SK-N-SH (cell line): ENCODE measurements around the gene TSPAN4. TPM values are rescaled to one million over a fixed set of nuclear protein-coding genes. Genes with fewer than 3 reads are reported as not detected.
A peak's percentile ranks its signal among the peaks of the same experiment; 100 is the strongest.

Source experiments
- CTCF ChIA-PET: fragments of 300-600, 350-600 bp; formaldehyde crosslinking; extraction: SDS; loops from one replicate; lab custom pipeline; 2021; lab: Yijun Ruan, JAX
- POLR2A ChIA-PET: fragments of 350-600 bp; sonication (Branson Sonifier 250); formaldehyde crosslinking; extraction: SDS; loops from one replicate; lab custom pipeline; 2020; ENCODE audit warnings: antibody characterized with exemption, inconsistent platforms; lab: Yijun Ruan, JAX
- DNase-seq: peaks from one replicate; pipeline ENCODE4 v3.0.0; 2012
- H2AFZ ChIP-seq: fragments of 200-600 bp; sonication (generic); 2 replicates; pipeline ENCODE4 v1.8.1; 2016; ENCODE audit warnings: antibody characterized with exemption, mild to moderate bottlenecking, low read depth
- H3F3A ChIP-seq: fragments of 200-600 bp; sonication (generic); replicated peaks from 2 replicates; pipeline ENCODE3; 2016; ENCODE audit warnings: antibody characterized with exemption, mild to moderate bottlenecking; ENCODE audit not compliant: insufficient read depth
- H3K27ac ChIP-seq, 2 experiments: fragments of 200-500 bp in 1 of 2; fragments of 200-600 bp in 1 of 2; sonication (Bioruptor generic) in 1 of 2; sonication (generic), shearing (Covaris generic) in 1 of 2; 2 replicates each; pipeline versions ENCODE4 v1.5.1 to v1.6.1; 2014 to 2016; ENCODE audit warnings: low read depth in 2 of 2, inconsistent platforms in 1 of 2, low read length in 1 of 2, mild to moderate bottlenecking in 1 of 2, mixed read lengths in 1 of 2
- H3K27me3 ChIP-seq: fragments of 200-600 bp; sonication (generic), shearing (Covaris generic); 2 replicates; pipeline ENCODE4 v1.6.1; 2016; ENCODE audit warnings: mixed run types; ENCODE audit not compliant: insufficient read depth
- H3K36me3 ChIP-seq, 2 experiments: fragments of 200-500 bp in 1 of 2; fragments of 200-600 bp in 1 of 2; sonication (Bioruptor generic) in 1 of 2; sonication (generic) in 1 of 2; replicated peaks in 1 of 2; 2 replicates each; pipeline versions ENCODE3 to v1.5.1; 2014 to 2016; ENCODE audit warnings: low read length in 1 of 2, mild to moderate bottlenecking in 1 of 2; ENCODE audit not compliant: insufficient read depth in 2 of 2, control insufficient read depth in 1 of 2
- H3K4me1 ChIP-seq, 2 experiments: fragments of 200-500 bp in 1 of 2; fragments of 200-600 bp in 1 of 2; sonication (Bioruptor generic) in 1 of 2; sonication (generic), shearing (Covaris generic) in 1 of 2; 2 replicates each; pipeline versions ENCODE4 v1.5.1 to v1.6.1; 2014 to 2016; ENCODE audit warnings: low read depth in 1 of 2, low read length in 1 of 2, mixed run types in 1 of 2; ENCODE audit not compliant: insufficient read depth in 2 of 2, control insufficient read depth in 1 of 2
- H3K4me2 ChIP-seq: fragments of 200-600 bp; sonication (generic), shearing (Covaris generic); 2 replicates; pipeline ENCODE4 v1.6.1; 2017; ENCODE audit warnings: mixed run types
- H3K4me3 ChIP-seq, 2 experiments: fragments of 200-500 bp in 1 of 2; fragments of 200-600 bp in 1 of 2; sonication (Bioruptor generic) in 1 of 2; sonication (generic), shearing (Covaris generic) in 1 of 2; 2 replicates each; pipeline versions ENCODE4 v1.5.1 to v1.8.1; 2014 to 2016; ENCODE audit warnings: low read depth in 2 of 2, inconsistent platforms in 1 of 2, low read length in 1 of 2, mild to moderate bottlenecking in 1 of 2, mixed read lengths in 1 of 2, moderate library complexity in 1 of 2
- H3K79me2 ChIP-seq: fragments of 200-600 bp; sonication (generic); 2 replicates; pipeline ENCODE4 v1.8.1; 2017; ENCODE audit warnings: mild to moderate bottlenecking; ENCODE audit not compliant: insufficient read depth
- H3K9ac ChIP-seq: fragments of 200-600 bp; sonication (generic); 2 replicates; pipeline ENCODE4 v1.6.1; 2017; ENCODE audit warnings: mixed run types
- H3K9me2 ChIP-seq: fragments of 200-600 bp; sonication (generic); 2 replicates; pipeline ENCODE4 v1.6.1; 2017; ENCODE audit warnings: mixed run types
- H3K9me3 ChIP-seq: fragments of 200-600 bp; sonication (generic); 2 replicates; pipeline ENCODE4 v1.6.1; 2017; ENCODE audit warnings: mixed run types, mild to moderate bottlenecking, moderate library complexity
- H4K20me1 ChIP-seq: fragments of 200-600 bp; sonication (generic); 2 replicates; pipeline ENCODE4 v1.6.1; 2017; ENCODE audit warnings: mild to moderate bottlenecking, mixed run types; ENCODE audit not compliant: insufficient read depth
- FOSL2 ChIP-seq: IDR thresholded peaks from 2 replicates; pipeline ENCODE4 v1.4.0; 2012; ENCODE audit warnings: low read depth, mild to moderate bottlenecking, moderate library complexity, borderline replicate concordance
- FOXJ3 ChIP-seq: sonication (generic); formaldehyde crosslinking; IDR thresholded peaks from 2 replicates; pipeline ENCODE4 v1.5.1; 2020; ENCODE audit warnings: mild to moderate bottlenecking, missing genetic modification reagents
- FOXM1 ChIP-seq: IDR thresholded peaks from 2 replicates; pipeline ENCODE4 v1.4.0; 2012; ENCODE audit warnings: low read depth, mild to moderate bottlenecking
- GATA2 ChIP-seq: sonication (generic); formaldehyde crosslinking; IDR thresholded peaks from 2 replicates; pipeline ENCODE4 v1.5.0; 2020; ENCODE audit warnings: mild to moderate bottlenecking, missing genetic modification reagents
- JUND ChIP-seq: IDR thresholded peaks from 2 replicates; pipeline ENCODE4 v1.4.0; 2012
- MXI1 ChIP-seq: IDR thresholded peaks from 2 replicates; pipeline ENCODE4 v1.6.1; 2012; ENCODE audit warnings: mild to moderate bottlenecking, low read depth, low read length, improper control_type of control experiment
- SIN3A ChIP-seq: IDR thresholded peaks from 2 replicates; pipeline ENCODE4 v1.6.1; 2012; ENCODE audit warnings: low read depth, mild to moderate bottlenecking, low read length, moderate library complexity, borderline replicate concordance
- SMC3 ChIP-seq: IDR thresholded peaks from 2 replicates; pipeline ENCODE4 v1.6.1; 2012; ENCODE audit warnings: low read depth, low read length, improper control_type of control experiment
- YY1 ChIP-seq: IDR thresholded peaks from 2 replicates; pipeline ENCODE4 v1.4.0; 2012; ENCODE audit warnings: low read depth, mild to moderate bottlenecking
- WGBS: methylation state at CpG from one replicate; pipeline ENCODE4 v1.1.6; 2017; ENCODE audit warnings: low lambda C conversion rate; 5-methylcytosine and 5-hydroxymethylcytosine counted together
- polyA plus RNA-seq, 3 experiments: library from polyadenylated mRNA; depleted of rRNA; stranded (reverse); fragments of >200 nt; gene quantifications; 2 replicates each; pipeline ENCODE4 v1.2.3, GENCODE V29; 2012
- TF ChIP-seq, protein P1 (sequence below): IDR thresholded peaks from 2 replicates; pipeline ENCODE4 v1.6.1; 2012; ENCODE audit warnings: mild to moderate bottlenecking, low read depth, low read length, moderate library complexity
- TF ChIP-seq, protein P2 (sequence below): fragments of 200-600 bp; sonication (generic); IDR thresholded peaks from 2 replicates; pipeline ENCODE4 v1.6.1; 2017; ENCODE audit warnings: antibody characterized with exemption, mild to moderate bottlenecking, moderate library complexity
- TF ChIP-seq, protein P3 (sequence below): IDR thresholded peaks from 2 replicates; pipeline ENCODE4; 2012
- TF ChIP-seq, protein P4 (sequence below): fragments of 150-350 bp; IDR thresholded peaks from 2 replicates; pipeline ENCODE4 v1.6.1; 2016; ENCODE audit warnings: mild to moderate bottlenecking, low read depth, low read length

TSPAN4 gene
- polyA plus RNA-seq, 1 of the 3 experiments (the other 2 are of a cell fraction) = 226 TPM

DNA sequence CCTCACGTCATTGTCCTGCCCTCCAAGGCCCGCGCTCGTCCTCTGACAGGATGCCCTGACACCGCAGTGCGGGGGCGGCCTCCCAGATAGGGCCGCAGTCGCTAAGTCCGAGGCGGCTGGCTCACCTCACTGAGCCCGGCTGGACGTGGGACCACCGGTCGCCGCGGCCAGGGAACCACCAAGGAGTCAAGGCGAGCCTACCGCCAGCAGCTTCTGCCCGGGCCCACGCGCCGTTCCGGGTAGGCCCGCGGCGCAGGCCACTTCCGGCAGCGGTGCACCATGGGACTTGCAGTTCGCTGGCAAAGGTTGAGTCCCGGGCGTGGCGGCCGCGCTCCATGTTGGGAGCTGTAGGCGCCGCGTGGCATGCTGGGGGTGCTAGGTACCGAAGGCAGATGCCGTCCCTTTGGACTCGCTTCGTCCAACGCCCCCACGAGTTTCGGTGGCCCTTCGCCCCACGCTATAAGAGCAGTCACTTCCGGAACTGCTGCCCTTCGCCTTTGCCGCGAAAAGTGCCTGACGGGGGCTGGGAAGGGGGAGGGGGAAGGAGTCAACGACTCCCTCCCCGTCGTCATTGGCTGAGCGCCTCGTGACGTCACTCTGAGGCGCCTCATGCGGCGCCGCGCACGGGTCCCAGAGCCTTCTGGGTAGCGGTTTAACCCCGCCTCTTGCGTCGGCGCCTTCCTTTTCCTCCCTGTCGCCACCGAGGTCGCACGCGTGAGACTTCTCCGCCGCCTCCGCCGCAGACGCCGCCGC is 33.2 kb upstream of the TSPAN4 start, which contains the start of gene RPLP2 (continued):
- TF ChIP-seq, protein P1, sequence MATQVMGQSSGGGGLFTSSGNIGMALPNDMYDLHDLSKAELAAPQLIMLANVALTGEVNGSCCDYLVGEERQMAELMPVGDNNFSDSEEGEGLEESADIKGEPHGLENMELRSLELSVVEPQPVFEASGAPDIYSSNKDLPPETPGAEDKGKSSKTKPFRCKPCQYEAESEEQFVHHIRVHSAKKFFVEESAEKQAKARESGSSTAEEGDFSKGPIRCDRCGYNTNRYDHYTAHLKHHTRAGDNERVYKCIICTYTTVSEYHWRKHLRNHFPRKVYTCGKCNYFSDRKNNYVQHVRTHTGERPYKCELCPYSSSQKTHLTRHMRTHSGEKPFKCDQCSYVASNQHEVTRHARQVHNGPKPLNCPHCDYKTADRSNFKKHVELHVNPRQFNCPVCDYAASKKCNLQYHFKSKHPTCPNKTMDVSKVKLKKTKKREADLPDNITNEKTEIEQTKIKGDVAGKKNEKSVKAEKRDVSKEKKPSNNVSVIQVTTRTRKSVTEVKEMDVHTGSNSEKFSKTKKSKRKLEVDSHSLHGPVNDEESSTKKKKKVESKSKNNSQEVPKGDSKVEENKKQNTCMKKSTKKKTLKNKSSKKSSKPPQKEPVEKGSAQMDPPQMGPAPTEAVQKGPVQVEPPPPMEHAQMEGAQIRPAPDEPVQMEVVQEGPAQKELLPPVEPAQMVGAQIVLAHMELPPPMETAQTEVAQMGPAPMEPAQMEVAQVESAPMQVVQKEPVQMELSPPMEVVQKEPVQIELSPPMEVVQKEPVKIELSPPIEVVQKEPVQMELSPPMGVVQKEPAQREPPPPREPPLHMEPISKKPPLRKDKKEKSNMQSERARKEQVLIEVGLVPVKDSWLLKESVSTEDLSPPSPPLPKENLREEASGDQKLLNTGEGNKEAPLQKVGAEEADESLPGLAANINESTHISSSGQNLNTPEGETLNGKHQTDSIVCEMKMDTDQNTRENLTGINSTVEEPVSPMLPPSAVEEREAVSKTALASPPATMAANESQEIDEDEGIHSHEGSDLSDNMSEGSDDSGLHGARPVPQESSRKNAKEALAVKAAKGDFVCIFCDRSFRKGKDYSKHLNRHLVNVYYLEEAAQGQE = no peak; the same call in 1 of the 2 replicates
- TF ChIP-seq, protein P2, sequence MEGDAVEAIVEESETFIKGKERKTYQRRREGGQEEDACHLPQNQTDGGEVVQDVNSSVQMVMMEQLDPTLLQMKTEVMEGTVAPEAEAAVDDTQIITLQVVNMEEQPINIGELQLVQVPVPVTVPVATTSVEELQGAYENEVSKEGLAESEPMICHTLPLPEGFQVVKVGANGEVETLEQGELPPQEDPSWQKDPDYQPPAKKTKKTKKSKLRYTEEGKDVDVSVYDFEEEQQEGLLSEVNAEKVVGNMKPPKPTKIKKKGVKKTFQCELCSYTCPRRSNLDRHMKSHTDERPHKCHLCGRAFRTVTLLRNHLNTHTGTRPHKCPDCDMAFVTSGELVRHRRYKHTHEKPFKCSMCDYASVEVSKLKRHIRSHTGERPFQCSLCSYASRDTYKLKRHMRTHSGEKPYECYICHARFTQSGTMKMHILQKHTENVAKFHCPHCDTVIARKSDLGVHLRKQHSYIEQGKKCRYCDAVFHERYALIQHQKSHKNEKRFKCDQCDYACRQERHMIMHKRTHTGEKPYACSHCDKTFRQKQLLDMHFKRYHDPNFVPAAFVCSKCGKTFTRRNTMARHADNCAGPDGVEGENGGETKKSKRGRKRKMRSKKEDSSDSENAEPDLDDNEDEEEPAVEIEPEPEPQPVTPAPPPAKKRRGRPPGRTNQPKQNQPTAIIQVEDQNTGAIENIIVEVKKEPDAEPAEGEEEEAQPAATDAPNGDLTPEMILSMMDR = no peak
- TF ChIP-seq MXI1 (peak; percentile 85), YY1 (peak; percentile 71; the same call in 1 of the 2 replicates), GATA2 (no peak), FOXJ3 (CRISPR knock-in tag) (peak; percentile 82; the same call in 1 of the 2 replicates), SMC3 (no peak)
- TF ChIP-seq, all 33 proteins: peak for 11

DNA sequence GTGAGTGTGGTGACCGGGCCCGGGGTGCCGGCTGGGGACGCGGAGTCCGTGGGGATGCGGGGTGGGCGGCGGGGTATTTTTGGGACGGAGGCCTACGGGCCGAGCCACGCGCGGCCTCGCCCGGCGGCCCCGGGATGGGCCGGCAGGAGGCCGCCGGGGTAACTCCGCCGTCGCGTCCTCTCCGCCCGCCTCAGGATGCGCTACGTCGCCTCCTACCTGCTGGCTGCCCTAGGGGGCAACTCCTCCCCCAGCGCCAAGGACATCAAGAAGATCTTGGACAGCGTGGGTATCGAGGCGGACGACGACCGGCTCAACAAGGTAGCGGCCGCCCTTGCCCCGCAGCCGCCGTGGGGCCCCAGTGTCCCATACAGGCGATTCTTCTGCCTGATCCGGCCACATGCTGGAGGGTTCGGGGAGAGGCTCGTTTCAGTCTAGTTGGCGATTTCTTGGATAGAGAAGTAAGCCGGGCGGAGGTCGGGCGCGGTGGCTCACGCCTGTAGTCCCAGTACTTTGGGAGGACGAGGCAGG is 32.5 kb upstream of the TSPAN4 start:
- H3F3A ChIP-seq = peaks cover 42% of the 10 kb centered on the region
- peaks cover 8 to 19% of the 10 kb centered on the region in 2 experiments; a peak in 2 of 4 replicates for H3K4me1 ChIP-seq
- peaks cover 30% of the 10 kb centered on the region for H4K20me1 ChIP-seq
- peaks cover 68% of the 10 kb centered on the region for H3K79me2 ChIP-seq
- WGBS = 0% methylated on average over 8 of the region's 55 CpGs
- DNase-seq = no peak
- peak overlapping the region; percentile 99 for H3K4me2 ChIP-seq
- no peak overlapping the region for H2AFZ ChIP-seq
- peaks cover 27 to 28% of the 10 kb centered on the region in 2 experiments for H3K36me3 ChIP-seq
- H3K9me2 ChIP-seq = no peaks in the 10 kb centered on the region
- H3K4me3 ChIP-seq = peak overlapping the region; percentile 81 to 97
- no peaks in the 10 kb centered on the region for H3K27me3 ChIP-seq
- POLR2A ChIA-PET = interaction anchor here (0.7 to 2.2 kb wide), 8 partner anchors 9 to 50 kb away, joined by 4 to 34 read pairs (median 6); partner anchors contain the start of genes CD151, CEND1, PNPLA2 and TSPAN4
- H3K9ac ChIP-seq = peak overlapping the region; percentile 97
- TF ChIP-seq FOSL2 (no peak), MXI1 (no peak), JUND (no peak), SIN3A (peak; percentile 2; the same call in 1 of the 2 replicates), FOXM1 (no peak), GATA2 (no peak)
- TF ChIP-seq, protein P3, sequence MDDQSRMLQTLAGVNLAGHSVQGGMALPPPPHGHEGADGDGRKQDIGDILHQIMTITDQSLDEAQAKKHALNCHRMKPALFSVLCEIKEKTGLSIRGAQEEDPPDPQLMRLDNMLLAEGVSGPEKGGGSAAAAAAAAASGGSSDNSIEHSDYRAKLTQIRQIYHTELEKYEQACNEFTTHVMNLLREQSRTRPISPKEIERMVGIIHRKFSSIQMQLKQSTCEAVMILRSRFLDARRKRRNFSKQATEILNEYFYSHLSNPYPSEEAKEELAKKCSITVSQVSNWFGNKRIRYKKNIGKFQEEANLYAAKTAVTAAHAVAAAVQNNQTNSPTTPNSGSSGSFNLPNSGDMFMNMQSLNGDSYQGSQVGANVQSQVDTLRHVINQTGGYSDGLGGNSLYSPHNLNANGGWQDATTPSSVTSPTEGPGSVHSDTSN = no peak
- TF ChIP-seq, protein P2 = no peak
- TF ChIP-seq, protein P4, sequence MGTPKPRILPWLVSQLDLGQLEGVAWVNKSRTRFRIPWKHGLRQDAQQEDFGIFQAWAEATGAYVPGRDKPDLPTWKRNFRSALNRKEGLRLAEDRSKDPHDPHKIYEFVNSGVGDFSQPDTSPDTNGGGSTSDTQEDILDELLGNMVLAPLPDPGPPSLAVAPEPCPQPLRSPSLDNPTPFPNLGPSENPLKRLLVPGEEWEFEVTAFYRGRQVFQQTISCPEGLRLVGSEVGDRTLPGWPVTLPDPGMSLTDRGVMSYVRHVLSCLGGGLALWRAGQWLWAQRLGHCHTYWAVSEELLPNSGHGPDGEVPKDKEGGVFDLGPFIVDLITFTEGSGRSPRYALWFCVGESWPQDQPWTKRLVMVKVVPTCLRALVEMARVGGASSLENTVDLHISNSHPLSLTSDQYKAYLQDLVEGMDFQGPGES = no peak
- TF ChIP-seq, protein P1 = peak; percentile 41; the same call in 1 of the 2 replicates
- TF ChIP-seq, all 33 proteins: peak for 2
- CTCF ChIA-PET = interaction anchor here (0.8 to 1.0 kb wide), 2 partner anchors 18 to 82 kb away, joined by 3 to 4 read pairs; no protein-coding TSS in a partner anchor
- H3K27ac ChIP-seq = peak overlapping the region; percentile 97 to 98
- H3K9me3 ChIP-seq = no peaks in the 10 kb centered on the region
